Measurements from ENCODE around the gene LAMA2. TPM values are rescaled to one million over a fixed set of nuclear protein-coding genes. Genes with fewer than 3 reads are reported as not detected.

Gene LAMA2
- total and polyA plus RNA-seq, 10 donors, result 0.83 to 66.6 (median 18.8) TPM

DNA sequence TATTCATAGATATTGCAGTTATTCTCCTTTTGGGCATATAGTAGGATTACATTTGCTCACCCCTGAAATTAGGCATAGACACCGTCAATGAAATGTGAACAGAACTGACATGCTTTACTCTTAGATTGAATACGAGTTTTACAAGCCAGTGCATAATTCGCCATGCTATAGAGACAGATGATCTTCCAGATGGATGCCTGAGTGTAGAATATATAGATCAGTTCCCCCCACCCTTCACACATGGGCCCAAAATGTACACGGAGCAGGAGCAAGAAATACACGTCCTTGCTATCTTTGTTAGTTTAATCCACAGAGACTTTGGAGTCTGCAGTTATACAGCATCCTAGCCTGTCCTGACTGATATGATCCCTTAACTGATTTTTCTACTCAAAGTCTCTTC is 47.4 kb downstream of the LAMA2 start:
- H3K4me1 ChIP-seq, result no peaks in the 10 kb centered on the region
- no peak overlapping the region for H3K27ac ChIP-seq
- 68 to 85% (median 72%) methylated on average over 5 of the region's 5 CpGs for WGBS, 5 donors

DNA sequence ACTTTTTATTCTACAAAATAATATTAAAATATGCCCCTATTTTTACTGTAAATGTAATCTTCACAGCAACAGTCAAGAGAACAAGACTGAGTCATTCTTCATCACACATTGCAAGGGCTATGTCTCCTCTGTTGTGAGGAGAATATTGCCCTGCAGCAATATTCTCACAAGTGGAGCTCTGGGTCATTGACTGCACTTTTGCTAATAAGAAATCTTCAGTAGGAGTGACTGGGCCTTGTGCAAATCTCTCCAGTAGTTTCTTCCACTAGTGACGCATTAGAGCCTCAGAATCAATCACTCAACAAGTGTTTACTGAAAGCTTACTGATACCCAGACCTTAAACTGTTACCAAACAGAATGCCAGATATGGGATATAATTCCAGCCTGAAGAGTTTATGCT is 49.1 kb downstream of the LAMA2 start:
- WGBS, 5 donors, result 64 to 78% (median 73%) methylated on average over 1 of the region's 1 CpG
- Histone ChIP-seq H3K9me3 (no peaks in the 10 kb centered on the region), H3K4me3 (no peak overlapping the region), H3K27ac (no peak overlapping the region), H3K36me3 (no peaks in the 10 kb centered on the region), H3K4me1 (no peaks in the 10 kb centered on the region), H3K27me3 (replicated peaks in 1 of 7) (peaks cover 0 to 8% (median 0%) of the 10 kb centered on the region in 7 donors)
- DNase-seq, result no peak
- TF ChIP-seq POLR2AphosphoS5 (IDR thresholded peaks at IDR 0.05) (no peak), POLR2A (IDR thresholded peaks at IDR 0.05) (no peak)
- TF ChIP-seq, protein P1, sequence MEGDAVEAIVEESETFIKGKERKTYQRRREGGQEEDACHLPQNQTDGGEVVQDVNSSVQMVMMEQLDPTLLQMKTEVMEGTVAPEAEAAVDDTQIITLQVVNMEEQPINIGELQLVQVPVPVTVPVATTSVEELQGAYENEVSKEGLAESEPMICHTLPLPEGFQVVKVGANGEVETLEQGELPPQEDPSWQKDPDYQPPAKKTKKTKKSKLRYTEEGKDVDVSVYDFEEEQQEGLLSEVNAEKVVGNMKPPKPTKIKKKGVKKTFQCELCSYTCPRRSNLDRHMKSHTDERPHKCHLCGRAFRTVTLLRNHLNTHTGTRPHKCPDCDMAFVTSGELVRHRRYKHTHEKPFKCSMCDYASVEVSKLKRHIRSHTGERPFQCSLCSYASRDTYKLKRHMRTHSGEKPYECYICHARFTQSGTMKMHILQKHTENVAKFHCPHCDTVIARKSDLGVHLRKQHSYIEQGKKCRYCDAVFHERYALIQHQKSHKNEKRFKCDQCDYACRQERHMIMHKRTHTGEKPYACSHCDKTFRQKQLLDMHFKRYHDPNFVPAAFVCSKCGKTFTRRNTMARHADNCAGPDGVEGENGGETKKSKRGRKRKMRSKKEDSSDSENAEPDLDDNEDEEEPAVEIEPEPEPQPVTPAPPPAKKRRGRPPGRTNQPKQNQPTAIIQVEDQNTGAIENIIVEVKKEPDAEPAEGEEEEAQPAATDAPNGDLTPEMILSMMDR (IDR thresholded peaks at IDR 0.05 in 8 of 11, conservative IDR thresholded peaks at IDR 0.05 in 3 of 11), result no peak
- intact Hi-C loops (cut with DNase I; ENCODE audit: low total_unique reads), result no loop called here

More for the DNA sequence above, 47.4 kb downstream of the LAMA2 start:
- Histone ChIP-seq H3K4me3 (no peak overlapping the region), H3K27me3 (replicated peaks in 1 of 7) (peaks cover 0 to 8% (median 0%) of the 10 kb centered on the region in 7 donors), H3K9me3 (no peaks in the 10 kb centered on the region), H3K36me3 (no peaks in the 10 kb centered on the region)
- TF ChIP-seq, protein P1 (IDR thresholded peaks at IDR 0.05 in 8 of 11, conservative IDR thresholded peaks at IDR 0.05 in 3 of 11), result no peak
- TF ChIP-seq POLR2AphosphoS5 (IDR thresholded peaks at IDR 0.05), result no peak
- TF ChIP-seq POLR2A (IDR thresholded peaks at IDR 0.05), result no peak
- no peak for DNase-seq
- intact Hi-C loops (cut with DNase I; ENCODE audit: low total_unique reads), result no loop called here

DNA sequence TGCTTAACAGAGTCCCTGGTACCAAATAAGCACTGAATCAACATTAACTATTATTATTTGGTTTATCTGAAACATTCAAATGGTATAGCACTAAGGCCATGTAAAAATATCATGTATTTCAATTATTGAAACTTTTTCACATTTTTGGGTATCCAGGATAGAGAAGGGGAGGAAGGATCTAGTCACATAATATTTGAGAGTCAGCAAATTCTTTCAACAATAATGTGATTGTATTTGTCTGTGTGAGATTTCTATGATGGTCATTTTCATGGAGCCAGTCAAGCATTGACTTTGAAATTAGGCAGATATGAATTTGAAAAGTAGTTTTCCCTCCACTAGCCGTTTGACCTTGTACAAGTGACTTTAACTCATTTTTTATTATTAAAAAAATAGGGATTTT is 67.9 kb downstream of the LAMA2 start:
- DNase-seq, result no peak
- no peaks in the 10 kb centered on the region for H3K9me3 ChIP-seq
- no peaks in the 10 kb centered on the region for H3K27me3 ChIP-seq (replicated peaks in 1 of 7)
- intact Hi-C loops (cut with DNase I; ENCODE audit: low total_unique reads), result no loop called here
- no peak for TF ChIP-seq POLR2AphosphoS5 (IDR thresholded peaks at IDR 0.05)
- no peak for TF ChIP-seq POLR2A (IDR thresholded peaks at IDR 0.05)
- TF ChIP-seq, protein P1 (IDR thresholded peaks at IDR 0.05 in 8 of 11, conservative IDR thresholded peaks at IDR 0.05 in 3 of 11), result no peak
- no peaks in the 10 kb centered on the region for H3K36me3 ChIP-seq
- no peaks in the 10 kb centered on the region for H3K4me1 ChIP-seq
- H3K4me3 ChIP-seq, result no peak overlapping the region
- WGBS, 5 donors, result 34 to 73% (median 52%) methylated on average over 1 of the region's 1 CpG
- no peak overlapping the region for H3K27ac ChIP-seq

DNA sequence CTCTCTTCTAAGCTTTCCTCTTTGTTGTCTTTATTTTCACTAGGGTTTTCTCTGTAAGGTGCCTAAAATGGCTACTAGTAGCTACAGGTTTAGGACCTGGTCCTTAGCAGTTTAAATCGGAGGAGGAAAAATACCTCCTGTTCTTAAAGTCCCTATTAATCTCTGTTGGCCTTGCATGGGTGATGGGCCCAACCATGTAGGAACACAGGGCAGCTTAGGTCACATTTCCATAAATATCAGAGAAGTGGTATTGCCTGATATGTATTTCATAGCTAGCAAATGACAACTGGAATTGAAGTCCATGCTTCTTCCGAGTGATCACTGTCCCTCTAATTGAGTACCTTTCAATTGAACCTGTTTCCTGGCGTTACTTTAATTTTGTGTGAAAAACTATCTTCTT is 70.0 kb downstream of the LAMA2 start:
- Histone ChIP-seq H3K36me3 (no peaks in the 10 kb centered on the region), H3K27me3 (replicated peaks in 1 of 7) (no peaks in the 10 kb centered on the region), H3K9me3 (no peaks in the 10 kb centered on the region), H3K27ac (no peak overlapping the region), H3K4me3 (no peak overlapping the region), H3K4me1 (no peaks in the 10 kb centered on the region)
- WGBS, 5 donors, result 78 to 94% (median 87%) methylated on average over 3 of the region's 3 CpGs
- TF ChIP-seq, protein P1 (IDR thresholded peaks at IDR 0.05 in 8 of 11, conservative IDR thresholded peaks at IDR 0.05 in 3 of 11), result no peak
- TF ChIP-seq POLR2AphosphoS5 (IDR thresholded peaks at IDR 0.05) (no peak), POLR2A (IDR thresholded peaks at IDR 0.05) (no peak)
- no peak for DNase-seq
- intact Hi-C loops (cut with DNase I; ENCODE audit: low total_unique reads), result no loop called here

All from spleen (tissue), 11 donors.